ENCODE data around the gene WDR17. TPM values are rescaled to one million over a fixed set of nuclear protein-coding genes. Genes with fewer than 3 reads are reported as not detected.
A peak's percentile ranks its signal among the peaks of the same experiment; 100 is the strongest.

The WDR17 gene
- total RNA-seq, 1 donor from 2014 or later, result 1.8 TPM

DNA sequence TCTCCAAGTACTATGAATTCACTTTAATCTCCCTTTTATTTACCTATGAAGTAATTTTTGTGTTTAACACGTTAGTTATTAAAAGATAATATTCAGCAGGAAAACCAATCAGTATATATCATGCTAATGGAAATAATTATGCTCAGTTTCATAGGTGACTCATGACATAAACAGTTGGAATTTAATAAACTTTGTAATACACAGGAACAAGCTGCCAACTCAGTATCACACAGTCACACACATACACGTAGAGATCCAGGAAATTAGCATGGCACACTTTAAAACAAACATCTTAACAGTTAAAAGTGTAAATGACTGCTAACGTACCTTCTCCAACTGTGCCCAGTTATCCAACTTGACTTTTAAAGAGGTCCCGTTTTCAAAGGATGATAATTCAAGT is 127.5 kb downstream of the WDR17 start:
- Histone ChIP-seq H3K27me3 (ENCODE audit: insufficient read depth, low read length) (no peaks in the 10 kb centered on the region), H3K9ac (ENCODE audit: low read length) (peak overlapping the region; percentile 40), H3K36me3 (ENCODE audit: insufficient read depth, low read length) (no peaks in the 10 kb centered on the region), H3K4me3 (ENCODE audit: insufficient read depth, low read depth, low read length) (no peak overlapping the region), H4K20me1 (ENCODE audit: insufficient read depth, low read length) (no peaks in the 10 kb centered on the region), H2AFZ (ENCODE audit: low read depth, low read length) (peak overlapping the region; percentile 16), H3K27ac (ENCODE audit: low read depth, low read length) (peak overlapping the region; percentile 75), H3K9me3 (ENCODE audit: insufficient read depth, low read depth, low read length) (no peaks in the 10 kb centered on the region), H3K79me2 (ENCODE audit: insufficient read depth, low read length) (no peaks in the 10 kb centered on the region), H3K4me1 (ENCODE audit: insufficient read depth, low read length) (peaks cover 24% of the 10 kb centered on the region), H3K4me2 (ENCODE audit: low read length) (peak overlapping the region; percentile 51)
- Mint-ChIP-seq H3K9me3 (ENCODE audit: unreplicated experiment) (no peaks in the 10 kb centered on the region), H3K36me3 (ENCODE audit: low read depth, unreplicated experiment) (no peaks in the 10 kb centered on the region), H3K4me1 (ENCODE audit: low read depth, unreplicated experiment) (peaks cover 8% of the 10 kb centered on the region), H3K27ac (ENCODE audit: unreplicated experiment) (peak overlapping the region; percentile 48), H3K27me3 (ENCODE audit: low read depth, unreplicated experiment) (no peaks in the 10 kb centered on the region), H3K4me3 (ENCODE audit: unreplicated experiment) (no peak overlapping the region)
- peak; percentile 51 for DNase-seq (ENCODE audit: low read depth)
- no peak for TF ChIP-seq EZH2 (IDR thresholded peaks at IDR 0.05; ENCODE audit: insufficient read depth, low read length)
- TF ChIP-seq, protein P1, sequence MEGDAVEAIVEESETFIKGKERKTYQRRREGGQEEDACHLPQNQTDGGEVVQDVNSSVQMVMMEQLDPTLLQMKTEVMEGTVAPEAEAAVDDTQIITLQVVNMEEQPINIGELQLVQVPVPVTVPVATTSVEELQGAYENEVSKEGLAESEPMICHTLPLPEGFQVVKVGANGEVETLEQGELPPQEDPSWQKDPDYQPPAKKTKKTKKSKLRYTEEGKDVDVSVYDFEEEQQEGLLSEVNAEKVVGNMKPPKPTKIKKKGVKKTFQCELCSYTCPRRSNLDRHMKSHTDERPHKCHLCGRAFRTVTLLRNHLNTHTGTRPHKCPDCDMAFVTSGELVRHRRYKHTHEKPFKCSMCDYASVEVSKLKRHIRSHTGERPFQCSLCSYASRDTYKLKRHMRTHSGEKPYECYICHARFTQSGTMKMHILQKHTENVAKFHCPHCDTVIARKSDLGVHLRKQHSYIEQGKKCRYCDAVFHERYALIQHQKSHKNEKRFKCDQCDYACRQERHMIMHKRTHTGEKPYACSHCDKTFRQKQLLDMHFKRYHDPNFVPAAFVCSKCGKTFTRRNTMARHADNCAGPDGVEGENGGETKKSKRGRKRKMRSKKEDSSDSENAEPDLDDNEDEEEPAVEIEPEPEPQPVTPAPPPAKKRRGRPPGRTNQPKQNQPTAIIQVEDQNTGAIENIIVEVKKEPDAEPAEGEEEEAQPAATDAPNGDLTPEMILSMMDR (IDR thresholded peaks at IDR 0.05; ENCODE audit: insufficient read depth, low read depth, low read length), result no peak
- no peak for FAIRE-seq

DNA sequence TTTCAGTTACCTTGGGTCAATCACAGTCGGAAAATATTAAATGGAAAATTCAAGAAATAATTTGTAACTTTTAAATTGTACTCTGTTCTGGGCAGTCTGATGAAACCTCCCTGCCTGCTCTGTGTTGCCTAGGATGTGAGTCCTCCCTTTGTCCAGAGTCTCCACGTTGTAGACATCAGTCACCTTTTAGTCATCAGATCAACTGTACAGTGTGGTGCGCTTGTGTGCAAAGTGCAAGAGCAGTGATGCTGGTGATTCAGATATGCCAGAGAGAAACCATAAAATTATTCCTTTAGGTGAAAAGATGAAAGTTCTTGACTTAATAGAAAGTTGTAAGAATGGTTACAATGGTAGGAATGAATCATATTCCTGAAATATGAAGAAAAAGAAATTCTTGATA is 128.3 kb downstream of the WDR17 start:
- H3K27ac Mint-ChIP-seq (ENCODE audit: unreplicated experiment), result peak overlapping the region; percentile 48
- H2AFZ ChIP-seq (ENCODE audit: low read depth, low read length), result no peak overlapping the region
- no peak for TF ChIP-seq EZH2 (IDR thresholded peaks at IDR 0.05; ENCODE audit: insufficient read depth, low read length)
- TF ChIP-seq, protein P1 (IDR thresholded peaks at IDR 0.05; ENCODE audit: insufficient read depth, low read depth, low read length), result no peak
- no peak overlapping the region for H3K4me3 Mint-ChIP-seq (ENCODE audit: unreplicated experiment)
- peak; percentile 5 for FAIRE-seq
- no peaks in the 10 kb centered on the region for H3K36me3 ChIP-seq (ENCODE audit: insufficient read depth, low read length)
- H3K4me3 ChIP-seq (ENCODE audit: insufficient read depth, low read depth, low read length), result no peak overlapping the region
- DNase-seq (ENCODE audit: low read depth), result peak; percentile 79
- H3K9ac ChIP-seq (ENCODE audit: low read length), result peak overlapping the region; percentile 47
- peaks cover 24% of the 10 kb centered on the region for H3K4me1 ChIP-seq (ENCODE audit: insufficient read depth, low read length)
- peaks cover 8% of the 10 kb centered on the region for H3K4me1 Mint-ChIP-seq (ENCODE audit: low read depth, unreplicated experiment)
- no peaks in the 10 kb centered on the region for H4K20me1 ChIP-seq (ENCODE audit: insufficient read depth, low read length)
- H3K9me3 Mint-ChIP-seq (ENCODE audit: unreplicated experiment), result no peaks in the 10 kb centered on the region
- H3K79me2 ChIP-seq (ENCODE audit: insufficient read depth, low read length), result no peaks in the 10 kb centered on the region
- no peaks in the 10 kb centered on the region for H3K9me3 ChIP-seq (ENCODE audit: insufficient read depth, low read depth, low read length)
- peak overlapping the region; percentile 75 for H3K27ac ChIP-seq (ENCODE audit: low read depth, low read length)
- H3K27me3 Mint-ChIP-seq (ENCODE audit: low read depth, unreplicated experiment), result no peaks in the 10 kb centered on the region
- H3K27me3 ChIP-seq (ENCODE audit: insufficient read depth, low read length), result no peaks in the 10 kb centered on the region
- H3K36me3 Mint-ChIP-seq (ENCODE audit: low read depth, unreplicated experiment), result no peaks in the 10 kb centered on the region
- peak overlapping the region; percentile 51 for H3K4me2 ChIP-seq (ENCODE audit: low read length)

DNA sequence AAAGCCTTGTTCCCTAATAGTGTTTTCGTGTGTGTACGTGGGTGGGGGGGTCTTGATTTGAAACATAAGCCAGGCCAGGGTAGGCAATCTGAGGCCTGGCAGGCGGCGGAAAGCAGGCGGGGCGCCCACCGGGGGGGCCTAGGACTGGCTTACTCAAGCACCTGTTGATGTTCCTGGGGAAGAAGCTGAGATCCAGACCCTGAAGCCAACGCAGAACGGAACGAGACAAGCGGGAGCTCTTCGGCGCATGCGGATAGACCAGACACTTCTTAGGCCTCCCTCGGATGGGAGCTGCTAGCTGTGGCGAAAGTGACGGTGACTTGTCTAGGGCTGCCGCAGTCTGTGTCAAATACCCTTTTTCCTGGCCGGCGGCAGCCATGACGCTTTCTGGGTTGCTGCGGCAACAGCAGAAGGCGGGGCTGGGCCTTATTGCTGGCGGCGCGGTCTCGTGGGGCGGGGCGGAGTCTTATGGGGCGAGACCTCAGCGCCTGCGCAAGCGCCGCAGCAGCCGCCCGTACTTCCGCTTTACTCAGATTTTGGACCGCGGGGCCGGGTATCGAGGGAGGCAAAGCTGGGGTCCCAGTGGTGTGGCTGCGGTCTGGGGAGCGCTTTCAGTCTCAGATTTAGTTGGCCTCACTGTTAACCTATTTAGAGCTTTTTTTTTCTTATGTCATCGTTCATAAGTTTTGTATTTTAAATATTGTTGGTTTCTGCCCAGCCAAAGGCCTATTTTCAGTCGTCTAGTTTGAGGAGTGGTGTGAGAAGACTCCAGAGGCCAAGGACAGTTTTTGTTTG is 129.7 kb downstream of the WDR17 start, which contains the start of gene SPATA4:
Gene SPATA4, minus strand, starts transcription at position 402 of the 795 bp plus-strand sequence. Its CDS starts 23 bp downstream, at position 379.
- Histone ChIP-seq H2AFZ (ENCODE audit: low read depth, low read length) (peak within 1 kb of the TSS; percentile 100), H3K9ac (ENCODE audit: low read length) (peak within 1 kb of the TSS; percentile 86), H3K27ac (ENCODE audit: low read depth, low read length) (peak within 1 kb of the TSS; percentile 85), H3K36me3 (ENCODE audit: insufficient read depth, low read length) (no peaks in the 10 kb centered on the region), H3K9me3 (ENCODE audit: insufficient read depth, low read depth, low read length) (no peaks in the 10 kb centered on the region), H3K4me2 (ENCODE audit: low read length) (peak within 1 kb of the TSS; percentile 99), H3K4me1 (ENCODE audit: insufficient read depth, low read length) (peaks cover 24% of the 10 kb centered on the region), H4K20me1 (ENCODE audit: insufficient read depth, low read length) (no peaks in the 10 kb centered on the region), H3K27me3 (ENCODE audit: insufficient read depth, low read length) (no peaks in the 10 kb centered on the region), H3K4me3 (ENCODE audit: insufficient read depth, low read depth, low read length) (peak within 1 kb of the TSS; percentile 96), H3K79me2 (ENCODE audit: insufficient read depth, low read length) (no peaks in the 10 kb centered on the region)
- TF ChIP-seq EZH2 (IDR thresholded peaks at IDR 0.05; ENCODE audit: insufficient read depth, low read length), result no peak
- TF ChIP-seq, protein P1 (IDR thresholded peaks at IDR 0.05; ENCODE audit: insufficient read depth, low read depth, low read length), result no peak
- peak within 1 kb of the TSS; percentile 89 for H3K4me3 Mint-ChIP-seq (ENCODE audit: unreplicated experiment)
- DNase-seq (ENCODE audit: low read depth) (peak; percentile 83), FAIRE-seq (no peak)
- H3K27me3 Mint-ChIP-seq (ENCODE audit: low read depth, unreplicated experiment), result no peaks in the 10 kb centered on the region
- H3K36me3 Mint-ChIP-seq (ENCODE audit: low read depth, unreplicated experiment), result no peaks in the 10 kb centered on the region
- no peaks in the 10 kb centered on the region for H3K9me3 Mint-ChIP-seq (ENCODE audit: unreplicated experiment)
- peak within 1 kb of the TSS; percentile 92 for H3K27ac Mint-ChIP-seq (ENCODE audit: unreplicated experiment)
- H3K4me1 Mint-ChIP-seq (ENCODE audit: low read depth, unreplicated experiment), result peaks cover 8% of the 10 kb centered on the region
